ENCODE results near the gene KSR2. TPM values are rescaled to one million over a fixed set of nuclear protein-coding genes. Genes with fewer than 3 reads are reported as not detected.

Gene KSR2
- total RNA-seq, 2 donors from 2014 or later: 1.1 to 1.6 TPM

DNA sequence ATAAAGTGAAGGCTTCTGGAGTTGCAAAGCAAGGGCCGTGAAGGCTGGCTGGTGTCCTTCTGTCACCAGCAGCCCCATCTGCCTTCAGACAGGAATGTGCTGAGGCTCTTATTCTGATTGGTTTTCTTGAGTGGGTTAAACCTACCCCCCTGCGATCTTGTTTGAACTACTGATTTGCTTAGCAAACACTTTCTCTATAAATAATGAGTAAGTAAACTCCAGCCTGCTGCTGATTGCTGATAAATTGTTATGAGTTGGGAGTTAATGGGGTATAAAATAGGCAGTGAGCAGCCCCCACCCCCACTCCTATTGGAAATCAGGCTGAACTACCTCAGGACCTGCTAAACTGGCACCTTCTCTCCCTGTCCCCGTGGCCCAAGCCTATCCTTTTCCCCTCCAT is 461.2 kb downstream of the KSR2 start:
- peak; percentile 36 for ATAC-seq
- intact Hi-C loops (cut with DNase I, micrococcal nuclease): no loop called here
- no peak for DNase-seq

GRCh38 chr12:117506333-117506732 is 462.5 kb downstream of the KSR2 start:
- intact Hi-C loops (cut with DNase I, micrococcal nuclease): no loop called here
- DNase-seq (no peak), ATAC-seq (no peak)

DNA sequence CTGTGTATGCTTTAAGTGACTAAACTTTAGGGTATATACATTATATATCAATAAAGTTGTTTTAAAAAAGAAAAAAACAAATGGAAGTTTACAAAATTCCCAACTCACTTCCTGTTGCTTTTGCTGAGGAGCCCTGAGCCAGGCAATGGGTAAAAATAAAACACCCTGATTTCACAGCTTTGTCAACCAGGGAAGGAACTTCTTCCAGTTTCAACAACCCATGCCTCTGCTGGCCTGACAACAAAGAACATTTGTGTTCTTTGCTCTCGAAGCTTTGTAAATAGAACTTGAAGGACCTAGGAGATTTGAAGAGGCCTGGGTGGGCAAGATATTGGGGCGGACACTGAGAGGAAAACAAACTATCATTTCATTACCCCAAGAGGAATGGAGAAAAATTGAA is 466.2 kb downstream of the KSR2 start:
- DNase-seq: no peak
- intact Hi-C loops (cut with DNase I, micrococcal nuclease): no loop called here
- ATAC-seq: no peak

- intact Hi-C loops (cut with DNase I, micrococcal nuclease): no loop called here
- no peak for ATAC-seq
- DNase-seq: no peak
Observed at GRCh38 chr12:117502233-117502632, 466.6 kb downstream of the KSR2 start.

GRCh38 chr12:117501076-117501869 is 467.5 kb downstream of the KSR2 start:
- DNase-seq (peak; percentile 18 to 43), ATAC-seq (peak; percentile 77)
- intact Hi-C loops (cut with DNase I, micrococcal nuclease): no loop called here

DNA sequence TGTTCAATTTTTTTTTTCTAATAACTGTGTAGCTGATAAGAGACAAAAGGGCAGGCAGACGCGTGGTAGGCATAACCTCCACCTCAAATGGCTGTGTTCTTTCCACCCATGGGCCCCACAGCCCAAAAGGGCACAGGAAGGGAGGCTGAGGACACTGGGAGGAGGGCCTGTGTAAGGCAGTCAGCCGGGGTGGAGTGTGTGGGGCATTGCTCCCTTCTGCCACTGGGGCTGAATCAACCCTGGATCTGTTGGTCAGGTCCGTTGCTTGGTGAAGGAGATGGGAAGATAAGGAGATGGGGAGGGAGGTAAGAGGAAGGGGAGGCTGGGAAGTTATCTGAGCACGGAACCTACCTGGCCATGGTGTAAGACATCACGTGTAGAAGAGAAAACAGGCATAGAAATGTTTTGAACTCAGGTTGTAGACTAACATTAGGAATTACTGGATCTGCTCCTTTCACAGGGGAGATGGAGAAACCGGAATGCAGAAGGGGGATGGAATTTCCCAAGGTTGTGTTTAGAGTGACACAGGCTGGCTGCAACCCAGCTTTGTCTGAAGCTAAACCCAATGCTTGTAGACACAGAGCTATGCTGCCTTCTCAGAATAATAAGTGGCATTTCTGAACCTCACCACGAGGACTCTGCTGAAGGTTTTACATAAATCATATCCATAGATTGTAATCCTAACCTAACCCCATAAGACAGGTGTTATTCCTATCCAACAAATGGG is 468.9 kb downstream of the KSR2 start:
- ATAC-seq (no peak), DNase-seq (no peak)
- intact Hi-C loops (cut with DNase I, micrococcal nuclease): no loop called here

GRCh38 chr12:117498880-117499279 is 469.9 kb downstream of the KSR2 start:
- ATAC-seq (no peak), DNase-seq (no peak)
- intact Hi-C loops (cut with DNase I, micrococcal nuclease): no loop called here

DNA sequence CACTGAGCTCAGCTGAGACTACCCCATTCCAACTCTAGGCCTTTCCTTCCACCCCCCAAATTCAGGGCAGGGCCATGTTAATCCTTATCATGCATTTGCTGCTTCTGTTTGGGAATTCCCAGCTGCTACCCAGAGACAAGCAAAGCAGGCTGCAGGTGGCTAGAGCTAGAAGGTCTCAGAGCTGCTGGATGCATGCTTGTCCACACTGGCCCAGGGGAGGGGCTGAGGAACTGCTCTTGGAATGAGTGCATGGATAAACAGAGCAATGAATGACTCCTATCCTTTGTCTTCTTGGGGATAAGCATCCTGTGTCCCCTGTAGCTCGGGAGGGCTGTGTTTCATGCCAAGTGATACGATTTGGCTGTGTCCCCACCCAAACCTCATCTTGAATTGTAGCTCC is 470.5 kb downstream of the KSR2 start:
- intact Hi-C loops (cut with DNase I, micrococcal nuclease): no loop called here
- no peak for DNase-seq
- ATAC-seq: no peak

- no peak for DNase-seq
- intact Hi-C loops (cut with DNase I, micrococcal nuclease): no loop called here
- ATAC-seq: no peak
Observed at GRCh38 chr12:117497407-117497806, 471.4 kb downstream of the KSR2 start.

GRCh38 chr12:117494833-117495655 is 473.7 kb downstream of the KSR2 start:
- intact Hi-C loops (cut with DNase I, micrococcal nuclease): no loop called here
- no peak for DNase-seq
- no peak for ATAC-seq

GRCh38 chr12:117491711-117492110 is 477.1 kb downstream of the KSR2 start:
- DNase-seq (no peak), ATAC-seq (no peak)
- intact Hi-C loops (cut with DNase I, micrococcal nuclease): no loop called here

- intact Hi-C loops (cut with DNase I, micrococcal nuclease): no loop called here
- ATAC-seq (no peak), DNase-seq (no peak)
Observed at GRCh38 chr12:117490130-117490529, 478.7 kb downstream of the KSR2 start.

DNA sequence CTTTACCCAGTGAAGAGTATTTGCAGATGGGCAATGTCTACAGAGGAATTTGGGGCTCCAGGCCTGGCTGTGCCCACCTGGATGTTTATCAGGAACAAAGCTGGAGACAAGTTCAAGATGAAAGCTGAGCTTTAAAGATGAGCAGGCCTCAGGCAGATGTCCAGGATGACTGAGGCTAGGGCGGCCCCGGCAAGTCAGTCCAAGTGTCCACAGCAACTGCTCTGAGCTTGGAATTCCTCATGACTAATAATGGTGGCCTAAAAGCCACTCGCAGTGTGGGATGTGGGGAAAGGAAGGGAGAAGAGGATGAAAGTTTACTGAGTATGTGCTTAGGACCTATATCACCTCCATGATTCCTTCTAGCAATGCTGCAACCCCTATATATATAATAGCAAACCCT is 479.1 kb downstream of the KSR2 start:
- DNase-seq: no peak
- no peak for ATAC-seq
- intact Hi-C loops (cut with DNase I, micrococcal nuclease): no loop called here

DNA sequence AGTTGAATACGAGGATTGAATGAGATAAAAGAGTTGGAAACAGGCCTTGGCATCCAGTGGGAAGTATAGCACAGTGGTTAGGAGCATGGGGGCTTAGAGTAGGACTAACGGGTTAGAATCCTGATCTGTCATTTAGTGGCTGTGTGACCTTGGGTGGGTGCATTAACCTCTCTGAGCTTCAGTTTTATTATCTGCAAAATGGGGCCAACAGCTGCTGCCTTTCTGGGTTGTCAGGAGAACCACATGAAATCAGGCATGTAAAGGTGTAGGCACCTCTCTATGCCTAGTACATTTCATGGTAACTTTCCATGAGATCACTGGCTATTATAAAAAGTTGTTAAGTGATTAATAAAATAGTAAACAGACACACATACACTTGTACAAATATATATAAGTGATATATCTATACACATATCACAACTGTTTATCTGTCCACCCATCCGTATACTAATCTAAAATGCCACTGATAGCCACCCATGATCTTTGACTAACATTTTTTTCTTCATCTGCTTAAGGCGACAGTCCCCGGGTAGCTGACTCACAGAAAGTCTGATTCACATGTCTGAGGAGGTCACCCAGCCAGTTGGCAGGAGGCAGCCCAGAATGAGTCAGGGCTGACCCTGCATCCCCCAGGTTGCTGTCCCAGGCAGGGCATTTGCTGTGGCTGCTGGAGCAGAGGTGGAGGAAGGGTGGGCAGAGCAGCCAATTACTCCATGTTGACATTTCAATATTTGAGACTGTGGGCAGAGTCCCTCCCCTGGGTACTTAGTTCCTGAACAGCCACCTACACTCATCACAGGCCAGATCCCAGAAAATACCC is 481.7 kb downstream of the KSR2 start:
- DNase-seq (no peak), ATAC-seq (no peak)
- intact Hi-C loops (cut with DNase I, micrococcal nuclease): no loop called here

GRCh38 chr12:117485984-117486839 is 482.6 kb downstream of the KSR2 start:
- ATAC-seq (no peak), DNase-seq (no peak)
- intact Hi-C loops (cut with DNase I, micrococcal nuclease): no loop called here

DNA sequence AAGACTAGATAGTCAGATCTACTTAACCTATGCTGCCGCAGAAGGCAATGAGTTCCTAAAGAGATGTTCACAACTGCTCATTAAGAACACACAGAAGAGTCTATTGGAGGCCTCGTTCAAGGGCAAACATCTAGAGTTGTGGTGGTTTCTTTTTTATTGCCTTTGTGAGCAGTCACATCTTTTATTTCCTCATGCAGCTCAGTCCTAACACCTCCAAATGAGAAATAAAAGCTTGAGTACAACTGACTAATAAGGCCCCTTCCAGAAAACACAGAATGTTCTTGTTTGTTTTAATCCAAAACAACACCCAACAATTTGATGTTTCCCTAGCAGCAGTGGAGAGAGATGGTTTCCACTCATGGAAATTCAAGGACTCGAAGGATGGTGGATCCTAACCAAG is 483.9 kb downstream of the KSR2 start:
- intact Hi-C loops (cut with DNase I, micrococcal nuclease): no loop called here
- no peak for ATAC-seq

DNA sequence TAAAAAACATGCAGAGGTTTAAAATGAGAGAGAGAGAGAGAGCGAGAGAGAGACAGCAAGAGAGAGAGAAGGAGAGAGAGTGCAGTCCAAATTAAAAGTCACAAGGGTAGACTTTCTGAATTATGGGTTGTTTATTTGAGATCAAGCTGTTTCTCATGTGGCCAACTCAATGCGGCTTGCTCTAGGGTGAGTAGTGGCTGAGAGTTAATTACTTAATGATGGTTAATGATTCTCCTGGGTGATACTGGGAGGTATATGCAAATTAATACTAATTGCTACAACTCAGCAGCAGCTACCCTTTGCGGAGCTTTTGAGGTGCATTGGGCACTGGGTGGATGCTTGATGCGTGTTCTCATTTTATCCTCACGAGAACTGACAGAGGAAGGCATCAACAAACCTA is 485.3 kb downstream of the KSR2 start:
- intact Hi-C loops (cut with DNase I, micrococcal nuclease): no loop called here
- DNase-seq (no peak), ATAC-seq (no peak)

More for the DNA sequence above, 483.9 kb downstream of the KSR2 start:
- no peak for DNase-seq

DNA sequence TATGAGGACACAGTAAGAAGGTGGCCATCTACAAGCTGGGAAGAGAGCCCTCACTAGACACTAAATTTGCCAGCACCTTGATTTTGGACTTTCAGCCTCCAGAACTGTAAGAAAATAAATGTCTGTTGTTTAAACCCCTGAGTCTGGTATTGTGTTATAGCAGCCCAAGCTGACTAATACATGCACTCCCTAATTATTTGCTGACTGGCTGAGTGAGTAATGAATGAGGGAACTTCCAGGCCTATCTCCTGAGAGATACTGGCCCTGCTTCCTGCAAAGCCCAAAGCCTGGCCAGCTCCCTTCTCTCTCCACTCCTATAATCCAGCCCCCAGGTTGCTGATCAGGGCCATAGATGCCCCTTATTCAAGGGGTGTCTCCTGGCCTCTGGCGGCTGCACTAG is 487.3 kb downstream of the KSR2 start:
- ATAC-seq: no peak
- intact Hi-C loops (cut with DNase I, micrococcal nuclease): no loop called here
- no peak for DNase-seq

Measured in left colon (tissue), 2 donors.